ENCODE results near the gene MRPS27. TPM values are rescaled to one million over a fixed set of nuclear protein-coding genes. Genes with fewer than 3 reads are reported as not detected.

The MRPS27 gene
- total and polyA plus RNA-seq, 2 of the 4 experiments (the other 2 are of a cell fraction) = 46.9 to 90.5 TPM

DNA sequence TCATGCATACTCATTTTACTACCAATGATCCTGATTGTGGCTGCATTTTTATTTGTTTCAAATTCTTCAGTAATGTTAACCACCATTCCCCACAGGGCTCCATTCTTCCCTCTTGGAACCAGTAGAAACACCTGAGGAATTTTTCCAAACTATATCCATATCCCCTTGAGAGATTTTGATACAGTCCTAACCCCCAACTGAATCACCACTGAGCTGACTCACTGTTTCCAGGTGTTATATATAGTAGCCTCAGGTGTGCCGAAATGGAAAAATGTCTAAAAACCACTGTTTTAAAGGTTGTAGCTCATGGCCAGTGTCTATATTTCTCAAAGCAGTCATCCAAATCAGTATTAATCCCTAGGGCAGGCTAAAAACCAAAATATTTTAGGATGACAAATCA, 85.2 kb downstream of the MRPS27 start:
- TF ChIP-seq SMC3 (IDR thresholded peaks at IDR 0.05; ENCODE audit: low read depth, low read length) (no peak), NFE2L2 (IDR thresholded peaks at IDR 0.05; ENCODE audit: low read depth, low read length) (no peak), MXI1 (IDR thresholded peaks at IDR 0.05; ENCODE audit: borderline replicate concordance, low read depth, low read length) (no peak), CEBPB (IDR thresholded peaks at IDR 0.05; ENCODE audit: low read depth, low read length) (no peak), POLR2A (IDR thresholded peaks at IDR 0.05; ENCODE audit: low read depth, low read length) (no peak), RFX5 (IDR thresholded peaks at IDR 0.05; ENCODE audit: low read depth, low read length) (no peak), CHD1 (IDR thresholded peaks at IDR 0.05; ENCODE audit: low read depth, low read length) (no peak), RCOR1 (IDR thresholded peaks at IDR 0.05; ENCODE audit: insufficient replicate concordance, low read length) (no peak), MAFK (IDR thresholded peaks at IDR 0.05; ENCODE audit: low read depth, low read length) (no peak), RAD21 (IDR thresholded peaks at IDR 0.05; ENCODE audit: low read length) (no peak), MAZ (IDR thresholded peaks at IDR 0.05; ENCODE audit: borderline replicate concordance, low read depth, low read length) (no peak), FOS (IDR thresholded peaks at IDR 0.05; ENCODE audit: low read depth, low read length) (no peak), BHLHE40 (IDR thresholded peaks at IDR 0.05; ENCODE audit: low read depth, low read length) (no peak)
- TF ChIP-seq, protein P1, sequence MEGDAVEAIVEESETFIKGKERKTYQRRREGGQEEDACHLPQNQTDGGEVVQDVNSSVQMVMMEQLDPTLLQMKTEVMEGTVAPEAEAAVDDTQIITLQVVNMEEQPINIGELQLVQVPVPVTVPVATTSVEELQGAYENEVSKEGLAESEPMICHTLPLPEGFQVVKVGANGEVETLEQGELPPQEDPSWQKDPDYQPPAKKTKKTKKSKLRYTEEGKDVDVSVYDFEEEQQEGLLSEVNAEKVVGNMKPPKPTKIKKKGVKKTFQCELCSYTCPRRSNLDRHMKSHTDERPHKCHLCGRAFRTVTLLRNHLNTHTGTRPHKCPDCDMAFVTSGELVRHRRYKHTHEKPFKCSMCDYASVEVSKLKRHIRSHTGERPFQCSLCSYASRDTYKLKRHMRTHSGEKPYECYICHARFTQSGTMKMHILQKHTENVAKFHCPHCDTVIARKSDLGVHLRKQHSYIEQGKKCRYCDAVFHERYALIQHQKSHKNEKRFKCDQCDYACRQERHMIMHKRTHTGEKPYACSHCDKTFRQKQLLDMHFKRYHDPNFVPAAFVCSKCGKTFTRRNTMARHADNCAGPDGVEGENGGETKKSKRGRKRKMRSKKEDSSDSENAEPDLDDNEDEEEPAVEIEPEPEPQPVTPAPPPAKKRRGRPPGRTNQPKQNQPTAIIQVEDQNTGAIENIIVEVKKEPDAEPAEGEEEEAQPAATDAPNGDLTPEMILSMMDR (conservative IDR thresholded peaks at IDR 0.05; ENCODE audit: low read depth, low read length) = no peak
- TF ChIP-seq, protein P2, sequence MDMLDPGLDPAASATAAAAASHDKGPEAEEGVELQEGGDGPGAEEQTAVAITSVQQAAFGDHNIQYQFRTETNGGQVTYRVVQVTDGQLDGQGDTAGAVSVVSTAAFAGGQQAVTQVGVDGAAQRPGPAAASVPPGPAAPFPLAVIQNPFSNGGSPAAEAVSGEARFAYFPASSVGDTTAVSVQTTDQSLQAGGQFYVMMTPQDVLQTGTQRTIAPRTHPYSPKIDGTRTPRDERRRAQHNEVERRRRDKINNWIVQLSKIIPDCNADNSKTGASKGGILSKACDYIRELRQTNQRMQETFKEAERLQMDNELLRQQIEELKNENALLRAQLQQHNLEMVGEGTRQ (IDR thresholded peaks at IDR 0.05; ENCODE audit: low read depth, low read length) = no peak
- TF ChIP-seq, protein P3, sequence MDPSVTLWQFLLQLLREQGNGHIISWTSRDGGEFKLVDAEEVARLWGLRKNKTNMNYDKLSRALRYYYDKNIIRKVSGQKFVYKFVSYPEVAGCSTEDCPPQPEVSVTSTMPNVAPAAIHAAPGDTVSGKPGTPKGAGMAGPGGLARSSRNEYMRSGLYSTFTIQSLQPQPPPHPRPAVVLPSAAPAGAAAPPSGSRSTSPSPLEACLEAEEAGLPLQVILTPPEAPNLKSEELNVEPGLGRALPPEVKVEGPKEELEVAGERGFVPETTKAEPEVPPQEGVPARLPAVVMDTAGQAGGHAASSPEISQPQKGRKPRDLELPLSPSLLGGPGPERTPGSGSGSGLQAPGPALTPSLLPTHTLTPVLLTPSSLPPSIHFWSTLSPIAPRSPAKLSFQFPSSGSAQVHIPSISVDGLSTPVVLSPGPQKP (IDR thresholded peaks at IDR 0.05; ENCODE audit: borderline replicate concordance, low read depth, low read length) = no peak
- no TSS peak for BruUV-seq (replicated peaks)
- Histone ChIP-seq H2BK120ac (ENCODE audit: low read depth, low read length) (no peak overlapping the region), H3K4me3 (ENCODE audit: insufficient read depth, low read depth, low read length) (no peak overlapping the region), H4K5ac (ENCODE audit: low read depth, low read length) (no peak overlapping the region), H3K4me2 (ENCODE audit: low read depth, low read length) (no peak overlapping the region), H3K4ac (ENCODE audit: low read depth, low read length) (no peak overlapping the region), H3K18ac (ENCODE audit: low read depth, low read length) (no peak overlapping the region), H3K27ac (ENCODE audit: insufficient read depth, low read length) (no peak overlapping the region), H4K91ac (ENCODE audit: insufficient read depth, low read depth, low read length) (no peak overlapping the region), H3K9me1 (ENCODE audit: insufficient read depth, low read length) (peaks cover 2% of the 10 kb centered on the region; the same call in 1 of the 2 replicates), H3K56ac (ENCODE audit: extremely low read depth, insufficient read depth, low read length) (no peak overlapping the region), H3K14ac (replicated peaks; ENCODE audit: low read depth, low read length) (no peak overlapping the region), H3K4me1 (ENCODE audit: control insufficient read depth, insufficient read depth, low read length) (peaks cover 4% of the 10 kb centered on the region; the same call in 1 of the 2 replicates), H3K27me3 (ENCODE audit: control insufficient read depth, insufficient read depth, low read length) (no peaks in the 10 kb centered on the region), H2AK5ac (ENCODE audit: low read depth, low read length) (no peak overlapping the region), H4K20me1 (ENCODE audit: insufficient read depth, low read length) (no peaks in the 10 kb centered on the region), H2BK15ac (ENCODE audit: low read depth, low read length) (no peak overlapping the region), H3K79me1 (ENCODE audit: low read depth in 1 of 2, low read length in 2 of 2) (peaks cover 22 to 29% of the 10 kb centered on the region in 2 experiments), H2BK5ac (ENCODE audit: low read depth, low read length, poor library complexity, severe bottlenecking) (no peak overlapping the region), H3K23ac (ENCODE audit: low read depth, low read length) (no peak overlapping the region), H2AFZ (replicated peaks; ENCODE audit: low read length, poor library complexity) (no peak overlapping the region), H4K8ac (ENCODE audit: low read depth in 2 of 2, low read length in 2 of 2) (no peak overlapping the region), H2BK20ac (ENCODE audit: low read depth, low read length) (no peak overlapping the region), H3K9ac (ENCODE audit: low read depth, low read length) (no peak overlapping the region), H2AK9ac (replicated peaks; ENCODE audit: low read depth, low read length, poor library complexity) (no peak overlapping the region), H3K9me3 (ENCODE audit: control insufficient read depth, insufficient read depth, low read length) (no peaks in the 10 kb centered on the region), H3K36me3 (ENCODE audit: control insufficient read depth, insufficient read depth, low read length) (peaks cover 4% of the 10 kb centered on the region)
- CTCF ChIA-PET = no interaction called here
- no peak for ATAC-seq (ENCODE audit: low read depth)
- no CpG with 5 or more reads among the region's 1 CpG for WGBS, 2 experiments (ENCODE audit: extremely low coverage in 2 of 2, insufficient read length in 1 of 2)
- DNase-seq = no peak
- in situ Hi-C loops (cut with MboI; ENCODE audit: low sequenced_read_pairs) = no loop called here
- POLR2A ChIA-PET (ENCODE audit: unreplicated experiment) = no interaction called here
- intact Hi-C loops (cut with micrococcal nuclease) = no loop called here
- dilution Hi-C loops (cut with HindIII; ENCODE audit: low sequenced_read_pairs, unreplicated experiment) = no loop called here
